ENCODE data around the gene DPYD.

GRCh38 chr1:97174039-97174704 lies 746.7 kb downstream of the DPYD start:
- no peak for TF ChIP-seq CTCF (IDR thresholded peaks at IDR 0.05)
- no peak for TF ChIP-seq POLR2AphosphoS5 (IDR thresholded peaks at IDR 0.05; ENCODE audit: low read depth, low read length)
- no peak for TF ChIP-seq REST (IDR thresholded peaks at IDR 0.05; ENCODE audit: low read depth, low read length)
- TF ChIP-seq EP300 (IDR thresholded peaks at IDR 0.05; ENCODE audit: borderline replicate concordance in 1 of 2, low read depth in 1 of 2, low read length in 1 of 2), result no peak
- TF ChIP-seq RAD21 (IDR thresholded peaks at IDR 0.05; ENCODE audit: low read length), result no peak
- TF ChIP-seq RCOR1 (IDR thresholded peaks at IDR 0.05; ENCODE audit: low read length), result no peak
- TF ChIP-seq CHD2 (IDR thresholded peaks at IDR 0.05; ENCODE audit: low read length, partially characterized antibody), result no peak
- TF ChIP-seq TCF12 (IDR thresholded peaks at IDR 0.05), result no peak
